Astrocyte (in vitro differentiated cells and primary cell): ENCODE results near the gene ITGA3.

Source experiments
- EZH2 ChIP-seq: IDR thresholded peaks from 2 replicates; pipeline ENCODE4 v1.6.1; 2012; ENCODE audit warnings: mild to moderate bottlenecking, low read length, inconsistent platforms; ENCODE audit not compliant: insufficient read depth
- TF ChIP-seq, protein P1 (sequence below): IDR thresholded peaks from 2 replicates; pipeline ENCODE4 v1.5.1; 2011; ENCODE audit warnings: low read depth, mild to moderate bottlenecking, inconsistent platforms, low read length, moderate library complexity; ENCODE audit not compliant: insufficient read depth

DNA sequence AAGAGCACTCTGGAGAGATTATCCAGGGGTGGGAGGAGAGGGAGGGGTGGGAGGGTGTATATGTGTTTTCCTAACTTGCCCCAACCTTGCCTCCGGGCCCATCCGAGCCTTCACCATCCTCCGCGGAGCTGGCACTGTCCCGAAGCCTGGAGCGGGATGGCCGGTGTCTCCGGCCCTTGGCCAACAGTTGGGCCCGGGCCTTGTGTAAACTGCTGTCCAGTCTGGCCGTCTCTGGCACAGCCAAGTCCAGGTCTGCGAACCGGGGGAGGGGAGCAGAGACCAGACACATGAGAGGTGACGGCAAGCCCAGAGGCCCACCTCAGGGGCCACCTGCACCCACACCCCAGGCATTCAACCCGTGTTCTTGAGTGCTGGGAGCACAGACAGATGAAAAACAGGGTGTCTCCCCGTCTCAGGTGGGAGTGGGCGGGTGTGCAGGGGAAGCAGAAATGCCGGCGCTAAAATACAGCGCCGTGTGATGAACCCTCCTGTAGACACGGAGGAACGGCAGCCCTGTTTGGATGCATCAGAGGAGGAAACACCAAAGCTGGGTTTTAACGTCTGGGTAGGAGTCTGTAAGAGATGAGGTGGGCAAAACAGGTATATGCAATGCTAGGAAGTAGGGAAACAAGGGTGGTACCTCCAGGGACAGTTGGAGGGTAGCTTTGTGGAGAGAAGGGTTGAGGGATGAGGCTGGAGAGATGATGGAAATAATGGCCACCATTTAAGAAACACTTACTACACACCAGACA is 62.3 kb downstream of the ITGA3 start:
- no peak for TF ChIP-seq EZH2
- TF ChIP-seq, protein P1, sequence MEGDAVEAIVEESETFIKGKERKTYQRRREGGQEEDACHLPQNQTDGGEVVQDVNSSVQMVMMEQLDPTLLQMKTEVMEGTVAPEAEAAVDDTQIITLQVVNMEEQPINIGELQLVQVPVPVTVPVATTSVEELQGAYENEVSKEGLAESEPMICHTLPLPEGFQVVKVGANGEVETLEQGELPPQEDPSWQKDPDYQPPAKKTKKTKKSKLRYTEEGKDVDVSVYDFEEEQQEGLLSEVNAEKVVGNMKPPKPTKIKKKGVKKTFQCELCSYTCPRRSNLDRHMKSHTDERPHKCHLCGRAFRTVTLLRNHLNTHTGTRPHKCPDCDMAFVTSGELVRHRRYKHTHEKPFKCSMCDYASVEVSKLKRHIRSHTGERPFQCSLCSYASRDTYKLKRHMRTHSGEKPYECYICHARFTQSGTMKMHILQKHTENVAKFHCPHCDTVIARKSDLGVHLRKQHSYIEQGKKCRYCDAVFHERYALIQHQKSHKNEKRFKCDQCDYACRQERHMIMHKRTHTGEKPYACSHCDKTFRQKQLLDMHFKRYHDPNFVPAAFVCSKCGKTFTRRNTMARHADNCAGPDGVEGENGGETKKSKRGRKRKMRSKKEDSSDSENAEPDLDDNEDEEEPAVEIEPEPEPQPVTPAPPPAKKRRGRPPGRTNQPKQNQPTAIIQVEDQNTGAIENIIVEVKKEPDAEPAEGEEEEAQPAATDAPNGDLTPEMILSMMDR: no peak
